Spleen (tissue), 11 donors: Measurements from ENCODE around the gene EAF1. TPM values are rescaled to one million over a fixed set of nuclear protein-coding genes. Genes with fewer than 3 reads are reported as not detected.

ENCODE experiments used
- DNase-seq: peaks from one replicate; pipeline ENCODE4 v3.0.0-alpha.2; 2020
- H3K27ac ChIP-seq, 8 donors: fragments of 200-600 bp; sonication (generic) in 7 of 8; 1 replicate in 4 of 8; 2 replicates in 4 of 8; pipeline versions ENCODE4 v1.5.0 to v1.8.0; 2016 to 2021; ENCODE audit warnings: inconsistent platforms in 4 of 8, mild to moderate bottlenecking in 4 of 8, moderate library complexity in 1 of 8
- H3K27me3 ChIP-seq, 7 donors: fragments of 200-600 bp; sonication (generic) in 6 of 7; replicated peaks in 1 of 7; 1 replicate in 4 of 7; 2 replicates in 3 of 7; pipeline versions ENCODE4 v1.5.0 to v1.8.0; 2016 to 2021; ENCODE audit warnings: inconsistent platforms in 3 of 7, mild to moderate bottlenecking in 1 of 7
- H3K36me3 ChIP-seq, 6 donors: fragments of 200-600 bp; sonication (generic) in 5 of 6; 1 replicate in 4 of 6; 2 replicates in 2 of 6; pipeline versions ENCODE4 v1.5.0 to v1.8.0; 2016 to 2021; ENCODE audit warnings: inconsistent platforms in 2 of 6
- H3K4me1 ChIP-seq, 6 donors: fragments of 200-600 bp; sonication (generic) in 5 of 6; 1 replicate in 3 of 6; 2 replicates in 3 of 6; pipeline versions ENCODE4 v1.5.0 to v1.8.0; 2016 to 2021; ENCODE audit warnings: inconsistent platforms in 3 of 6
- H3K4me3 ChIP-seq, 8 donors: fragments of 200-600 bp; sonication (generic) in 7 of 8; 1 replicate in 4 of 8; 2 replicates in 4 of 8; pipeline versions ENCODE4 v1.5.0 to v1.8.0; 2016 to 2021; ENCODE audit warnings: inconsistent platforms in 4 of 8, mild to moderate bottlenecking in 4 of 8, moderate library complexity in 2 of 8
- H3K9me3 ChIP-seq, 8 donors: fragments of 200-600 bp; sonication (generic) in 7 of 8; 1 replicate in 4 of 8; 2 replicates in 4 of 8; pipeline versions ENCODE4 v1.5.0 to v1.8.0; 2016 to 2021; ENCODE audit warnings: inconsistent platforms in 4 of 8
- CTCF ChIP-seq, 11 experiments: fragments of 200-600 bp in 7 of 11; fragments of 450-650 bp in 4 of 11; sonication (generic) in 4 of 11; IDR thresholded peaks in 8 of 11; conservative IDR thresholded peaks in 3 of 11; 1 replicate in 7 of 11; 2 replicates in 4 of 11; pipeline versions ENCODE4 v1.4.0 to v1.8.0; 2016 to 2021; ENCODE audit warnings: antibody characterized with exemption in 11 of 11, inconsistent platforms in 4 of 11, mild to moderate bottlenecking in 1 of 11
- POLR2A ChIP-seq, 3 donors: fragments of 450-650 bp; IDR thresholded peaks; one replicate each; pipeline ENCODE4 v1.5.1; 2017; ENCODE audit warnings: antibody characterized with exemption in 3 of 3, mild to moderate bottlenecking in 1 of 3
- POLR2AphosphoS5 ChIP-seq, 3 donors: sonication (generic); formaldehyde crosslinking; IDR thresholded peaks; one replicate each; pipeline ENCODE4 v1.5.1; 2017; ENCODE audit warnings: antibody characterized with exemption in 3 of 3
- WGBS, 5 donors: extraction: QIAGEN DNeasy Blood & Tissue Kit in 3 of 5; methylation state at CpG; one replicate each; pipeline versions ENCODE4 v1.1.5 to v1.1.7; 2013 to 2018; 5-methylcytosine and 5-hydroxymethylcytosine counted together
- intact Hi-C: fragments of 100-400 bp; cut with DNase I; formaldehyde crosslinking; loops from one replicate; pipeline ENCODE4 v1.15.0; 2023; ENCODE audit warnings: low total_unique reads
- polyA plus RNA-seq, 3 donors: library from polyadenylated mRNA; stranded (reverse); fragments of 200-250 nt; gene quantifications; one replicate each; pipeline ENCODE4 v1.2.1, GENCODE V29; 2013
- total RNA-seq, 7 donors: library from RNA; depleted of rRNA in 3 of 7; stranded (reverse); fragments of >200 nt in 3 of 7; fragmentation: NEBNext Ultra II Directional in 4 of 7; extraction: Animal tissue kit (Norgen Biotek cat#: 25700) in 4 of 7; gene quantifications; one replicate each; pipeline versions ENCODE4 v1.1.0 to v1.2.1, GENCODE V29; 2016 to 2021
- donor health status: healthy with polysubstance abuse.
- donor health status: DM: no; HTN: no; CAD: no; lungs with moderate emphysema.
- donor health status: DM: no; HTN: no; CAD: no.
- donor health status: Bipolar disorder and iron deficiency.
- donor health status: healthy.
- donor health status: DM: no; HTN: no; CAD: no.
- donor health status: DM: yes; HTN: yes; CAD: no.

EAF1 gene
- total and polyA plus RNA-seq, 10 donors: 3.0 to 40.8 (median 22.4) TPM

DNA sequence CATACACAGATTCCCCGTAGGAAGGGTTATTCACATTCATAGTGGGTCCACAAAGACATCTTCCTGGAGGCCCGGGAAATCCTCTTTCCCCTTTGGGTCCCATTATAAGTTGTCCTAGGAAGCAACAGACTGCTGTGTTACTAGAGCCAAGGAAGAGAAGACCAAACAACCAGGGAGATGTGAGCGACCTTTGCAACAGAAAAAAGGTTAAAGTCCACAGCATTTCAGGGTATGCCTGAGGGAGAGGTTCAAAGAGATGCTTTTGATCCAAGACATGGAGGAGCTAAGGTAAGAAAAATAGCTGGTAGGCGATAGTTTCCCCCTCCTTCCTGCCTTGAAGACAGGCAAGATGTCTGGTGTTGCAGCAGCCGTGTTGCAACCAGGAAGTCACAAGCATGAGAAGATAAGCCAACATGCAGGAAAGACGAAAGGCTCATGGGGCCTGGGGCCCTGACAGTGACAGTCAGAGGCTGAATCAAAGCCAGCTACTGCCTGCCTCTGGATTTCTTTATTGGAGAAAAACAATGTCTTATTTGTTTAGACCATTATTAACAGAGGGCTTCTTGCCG is 30.9 kb downstream of the EAF1 start:
- Histone ChIP-seq H3K27ac (no peak overlapping the region), H3K4me1 (peaks cover 0 to 15% (median 8%) of the 10 kb centered on the region in 6 donors), H3K27me3 (no peaks in the 10 kb centered on the region), H3K36me3 (peaks cover 0 to 11% (median 0%) of the 10 kb centered on the region in 6 donors), H3K9me3 (no peaks in the 10 kb centered on the region), H3K4me3 (no peak overlapping the region)
- DNase-seq: no peak
- TF ChIP-seq CTCF (IDR thresholded peaks at IDR 0.05 in 8 of 11, conservative IDR thresholded peaks at IDR 0.05 in 3 of 11): no peak
- TF ChIP-seq POLR2A (IDR thresholded peaks at IDR 0.05): no peak
- TF ChIP-seq POLR2AphosphoS5 (IDR thresholded peaks at IDR 0.05): no peak
- WGBS, 5 donors: 73 to 91% (median 81%) methylated on average over 7 of the region's 7 CpGs
- intact Hi-C loops: no loop called here

DNA sequence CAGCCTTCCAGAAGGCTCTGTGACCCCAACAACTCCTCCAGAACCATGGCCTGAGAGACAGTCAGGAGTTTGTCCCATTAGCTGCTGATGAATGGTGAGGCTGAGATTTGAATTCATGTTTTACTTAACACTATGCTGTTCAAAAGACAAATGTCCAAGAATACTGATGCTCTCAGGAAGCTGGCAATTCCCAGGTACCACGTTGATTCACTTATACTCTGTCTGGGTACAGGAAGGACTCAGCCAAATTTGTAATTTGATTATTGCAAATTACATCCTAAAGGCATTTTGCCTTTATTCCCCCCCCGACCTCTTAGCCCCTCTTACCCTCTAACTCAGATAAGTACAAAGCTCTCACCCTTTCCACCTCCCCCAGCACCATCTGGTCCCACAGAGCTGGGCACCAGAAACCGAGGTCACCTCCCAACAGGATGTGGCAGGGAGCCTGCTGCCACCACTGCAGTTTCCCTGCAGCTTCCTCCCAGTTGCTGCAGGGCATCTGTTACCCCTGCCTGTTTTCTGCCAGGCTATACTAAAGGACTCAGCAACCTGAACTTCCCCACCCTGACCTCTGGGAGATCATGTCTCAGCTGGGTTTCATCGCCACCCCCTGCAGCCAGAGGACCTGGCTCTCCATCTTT is 33.6 kb downstream of the EAF1 start:
- intact Hi-C loops: no loop called here
- Histone ChIP-seq H3K9me3 (no peaks in the 10 kb centered on the region), H3K36me3 (peaks cover 0 to 3% (median 0%) of the 10 kb centered on the region in 6 donors), H3K4me3 (no peak overlapping the region), H3K27ac (peak overlapping the region in 2 of 8 donors; percentile 0 to 47), H3K27me3 (no peaks in the 10 kb centered on the region), H3K4me1 (peaks cover 0 to 15% (median 8%) of the 10 kb centered on the region in 6 donors)
- TF ChIP-seq POLR2AphosphoS5 (IDR thresholded peaks at IDR 0.05) (peak in 2 of 3 donors; percentile 31 to 46), POLR2A (IDR thresholded peaks at IDR 0.05) (no peak), CTCF (IDR thresholded peaks at IDR 0.05 in 8 of 11, conservative IDR thresholded peaks at IDR 0.05 in 3 of 11) (no peak)
- no peak for DNase-seq
- WGBS, 5 donors: 13 to 31% (median 21%) methylated on average over 4 of the region's 4 CpGs

DNA sequence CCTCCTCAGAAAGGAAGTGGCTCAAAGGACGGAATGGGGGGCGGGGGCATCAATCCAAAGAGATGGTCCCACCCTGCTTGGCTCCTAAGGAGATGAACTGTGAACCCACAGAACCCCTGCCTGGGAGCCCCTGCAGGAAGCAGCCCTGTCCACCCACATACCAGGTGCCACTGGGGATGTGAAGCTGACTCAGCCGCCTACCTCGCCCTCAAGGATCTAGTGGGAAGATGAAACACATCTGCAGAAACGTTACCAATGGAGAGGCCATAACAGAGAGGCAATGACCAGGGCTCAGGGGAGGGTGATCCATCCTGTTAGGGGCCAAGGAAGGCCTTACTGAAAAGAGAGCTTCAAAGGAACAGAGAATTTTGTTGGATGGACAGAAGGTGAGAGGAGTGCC is 35.1 kb downstream of the EAF1 start:
- Histone ChIP-seq H3K27me3 (no peaks in the 10 kb centered on the region), H3K4me1 (peaks cover 0 to 15% (median 8%) of the 10 kb centered on the region in 6 donors), H3K9me3 (no peaks in the 10 kb centered on the region), H3K36me3 (no peaks in the 10 kb centered on the region), H3K27ac (no peak overlapping the region), H3K4me3 (no peak overlapping the region)
- TF ChIP-seq POLR2A (IDR thresholded peaks at IDR 0.05): no peak
- TF ChIP-seq POLR2AphosphoS5 (IDR thresholded peaks at IDR 0.05): no peak
- TF ChIP-seq CTCF (IDR thresholded peaks at IDR 0.05 in 8 of 11, conservative IDR thresholded peaks at IDR 0.05 in 3 of 11): no peak
- no peak for DNase-seq
- intact Hi-C loops: no loop called here
- WGBS, 5 donors: 64 to 72% (median 67%) methylated on average over 5 of the region's 5 CpGs

GRCh38 chr3:15465876-15466585 is 38.6 kb downstream of the EAF1 start:
- Histone ChIP-seq H3K4me3 (no peak overlapping the region), H3K27me3 (no peaks in the 10 kb centered on the region), H3K9me3 (no peaks in the 10 kb centered on the region), H3K36me3 (no peaks in the 10 kb centered on the region), H3K4me1 (peaks cover 0 to 9% (median 5%) of the 10 kb centered on the region in 6 donors), H3K27ac (peak overlapping the region in 2 of 8 donors; percentile 51 to 84)
- 95 to 99% (median 96%) methylated on average over 6 of the region's 6 CpGs for WGBS, 5 donors
- DNase-seq: no peak
- TF ChIP-seq POLR2A (IDR thresholded peaks at IDR 0.05): no peak
- TF ChIP-seq POLR2AphosphoS5 (IDR thresholded peaks at IDR 0.05): no peak
- TF ChIP-seq CTCF (IDR thresholded peaks at IDR 0.05 in 8 of 11, conservative IDR thresholded peaks at IDR 0.05 in 3 of 11): no peak
- intact Hi-C loops: no loop called here
